K562 (cell line): ENCODE data around the gene GPR4. TPM values are rescaled to one million over a fixed set of nuclear protein-coding genes. Genes with fewer than 3 reads are reported as not detected.

Source experiments
- DACH1 ChIP-seq: fragments of 450-650 bp; IDR thresholded peaks from 2 replicates; pipeline ENCODE4 v1.6.1; 2018; ENCODE audit not compliant: partially characterized antibody
- ETV1 ChIP-seq: fragments of 450-650 bp; conservative IDR thresholded peaks from 2 replicates; pipeline ENCODE4 v1.6.1; 2016; ENCODE audit warnings: missing genetic modification characterization, control low read depth, low read depth, missing compliant biosample characterization
- FOXA3 ChIP-seq, 2 experiments: fragments of 450-650 bp in 1 of 2; sonication (generic) in 1 of 2; formaldehyde crosslinking; IDR thresholded peaks in 1 of 2; conservative IDR thresholded peaks in 1 of 2; 2 replicates each; pipeline versions ENCODE4 v1.4.0 to v1.8.0; 2020 to 2022; ENCODE audit warnings: mild to moderate bottlenecking in 2 of 2, missing genetic modification reagents in 1 of 2
- FOXM1 ChIP-seq, 2 experiments: fragments of 450-650 bp in 1 of 2; sonication (generic) in 1 of 2; formaldehyde crosslinking in 1 of 2; IDR thresholded peaks; 2 replicates each; pipeline versions ENCODE4 v1.6.1 to v1.9.0; 2017 to 2022; ENCODE audit warnings: low read depth in 2 of 2, mild to moderate bottlenecking in 2 of 2, missing genetic modification reagents in 1 of 2, moderate library complexity in 1 of 2
- GABPB1 ChIP-seq: sonication (generic); formaldehyde crosslinking; IDR thresholded peaks from 2 replicates; pipeline ENCODE4 v1.8.0; 2022; ENCODE audit warnings: mild to moderate bottlenecking, missing genetic modification reagents
- HIVEP1 ChIP-seq: fragments of 250-450 bp; sonication (Bioruptor Pico); IDR thresholded peaks from 2 replicates; pipeline ENCODE4 v1.4.0; 2020; ENCODE audit warnings: mild to moderate bottlenecking
- IRF1 ChIP-seq: sonication (generic); formaldehyde crosslinking; IDR thresholded peaks from 2 replicates; pipeline ENCODE4 v1.8.0; 2022; ENCODE audit warnings: missing genetic modification reagents, mild to moderate bottlenecking, borderline replicate concordance
- KDM5B ChIP-seq: fragments of 200-600 bp; sonication (generic); IDR thresholded peaks from 2 replicates; pipeline ENCODE4 v1.6.1; 2012; ENCODE audit warnings: low read depth, mild to moderate bottlenecking, moderate library complexity, low read length, control low read depth, inconsistent platforms; ENCODE audit not compliant: insufficient replicate concordance
- MECOM ChIP-seq: fragments of 250-450 bp; sonication (Bioruptor Pico); IDR thresholded peaks from 2 replicates; pipeline ENCODE4 v1.8.0; 2022; ENCODE audit warnings: inconsistent platforms
- MIER1 ChIP-seq: fragments of 450-650 bp; IDR thresholded peaks from 2 replicates; pipeline ENCODE4 v1.6.1; 2016; ENCODE audit warnings: antibody characterized with exemption, mild to moderate bottlenecking, low read depth
- MYC ChIP-seq, 2 experiments: fragments of 250-450 bp in 1 of 2; sonication (Bioruptor Pico) in 1 of 2; IDR thresholded peaks; 2 replicates each; pipeline versions ENCODE4 v1.5.1 to v1.6.1; 2012 to 2021; ENCODE audit warnings: low read depth in 2 of 2, borderline replicate concordance in 1 of 2, improper control_type of control experiment in 1 of 2, low read length in 1 of 2, mild to moderate bottlenecking in 1 of 2, moderate library complexity in 1 of 2
- SAP30 ChIP-seq: fragments of 200-600 bp; sonication (generic); IDR thresholded peaks from 2 replicates; pipeline ENCODE4 v1.6.1; 2012; ENCODE audit warnings: borderline replicate concordance, low read depth, mild to moderate bottlenecking, moderate library complexity, low read length, control low read depth, inconsistent platforms; ENCODE audit not compliant: insufficient read depth, poor library complexity, severe bottlenecking
- SLC30A9 ChIP-seq: fragments of 250-450 bp; sonication (Bioruptor Pico); IDR thresholded peaks from 2 replicates; pipeline ENCODE4 v1.8.0; 2022; ENCODE audit warnings: mild to moderate bottlenecking, moderate library complexity
- SMAD3 ChIP-seq: fragments of 450-650 bp; formaldehyde crosslinking; conservative IDR thresholded peaks from 2 replicates; pipeline ENCODE4 v1.4.0; 2020; ENCODE audit warnings: mild to moderate bottlenecking
- ZNF197 ChIP-seq: fragments of 200-800 bp; sonication (Bioruptor generic); IDR thresholded peaks from 2 replicates; pipeline ENCODE4 v1.6.1; 2016; ENCODE audit warnings: low read depth, missing genetic modification characterization, missing compliant biosample characterization
- ZNF408 ChIP-seq: fragments of 250-450 bp; sonication (Bioruptor Pico); IDR thresholded peaks from 2 replicates; pipeline ENCODE4 v1.4.0; 2020; ENCODE audit warnings: low read depth, mild to moderate bottlenecking, moderate library complexity
- ZNF449 ChIP-seq: fragments of 250-450 bp; sonication (Bioruptor Pico); IDR thresholded peaks from 2 replicates; pipeline ENCODE4 v1.8.0; 2022; ENCODE audit warnings: moderate library complexity, mild to moderate bottlenecking, inconsistent platforms
- ZNF518B ChIP-seq: fragments of 250-450 bp; sonication (Bioruptor Pico); IDR thresholded peaks from 2 replicates; pipeline ENCODE4 v1.5.0; 2021; ENCODE audit warnings: mild to moderate bottlenecking, moderate library complexity
- ZNF696 ChIP-seq: fragments of 250-450 bp; sonication (Bioruptor Pico); conservative IDR thresholded peaks from 2 replicates; pipeline ENCODE4 v1.4.0; 2020; ENCODE audit warnings: mild to moderate bottlenecking, moderate library complexity
- polyA plus RNA-seq, 8 experiments: library from polyadenylated mRNA; depleted of rRNA in 4 of 8; stranded (reverse) in 5 of 8; unstranded in 3 of 8; fragments of >200 nt; fragmentation: Nextera tagmentation in 2 of 8; fragmentation: Illumina TruSeq in 1 of 8; extraction: Ambion mirVana in 2 of 8; extraction: Trizol in 1 of 8; gene quantifications; 2 replicates each; pipeline versions ENCODE4 v1.2.1 to v1.2.3, GENCODE V29; 2011 to 2014; ENCODE audit warnings: inconsistent platforms in 1 of 8, missing spikeins in 1 of 8
- total RNA-seq, 7 experiments: library from RNA; depleted of rRNA in 6 of 7; stranded (reverse); fragments of >200 nt in 6 of 7; fragmentation: Illumina TruSeq in 2 of 7; extraction: Trizol in 2 of 7; gene quantifications; 2 replicates each; pipeline versions ENCODE4 v1.2.1 to v1.2.3, GENCODE V29; 2011 to 2021; ENCODE audit warnings: low replicate concordance in 1 of 7

The GPR4 gene
- total and polyA plus RNA-seq, 9 of the 15 experiments (the other 6 are each of a cell fraction or from before 2014, with no cell fraction given) = 0.03 to 0.09 (median 0.04) TPM; not detected in 5

GRCh38 chr19:45585158-45585577 is 16.8 kb downstream of the GPR4 start (continued):
- TF ChIP-seq ZNF518B (CRISPR knock-in tag) (no peak), IRF1 (CRISPR knock-in tag) (no peak), SLC30A9 (CRISPR knock-in tag) (no peak), HIVEP1 (CRISPR knock-in tag) (no peak), MYC (IDR thresholded peaks at IDR 0.05; ENCODE audit: low read depth, low read length) (no peak), MYC (CRISPR knock-in tag; IDR thresholded peaks at IDR 0.05; ENCODE audit: borderline replicate concordance, low read depth) (no peak), MIER1 (no peak), ETV1 (tag) (peak; percentile 52), FOXM1 (IDR thresholded peaks at IDR 0.05; ENCODE audit: low read depth) (0 out of 2 replicates have a peak, but pooled peaks have one; percentile 23), FOXM1 (CRISPR knock-in tag; IDR thresholded peaks at IDR 0.05; ENCODE audit: low read depth) (no peak), GABPB1 (CRISPR knock-in tag) (0 out of 2 replicates have a peak, but pooled peaks have one; percentile 5), KDM5B (no peak), ZNF696 (CRISPR knock-in tag) (no peak), DACH1 (peak; percentile 66), FOXA3 (CRISPR knock-in tag; conservative IDR thresholded peaks at IDR 0.05 in 1 of 2, IDR thresholded peaks at IDR 0.05 in 1 of 2) (0 out of 4 replicates have a peak, but pooled peaks of 1 of the 2 experiments have one; percentile 0), MECOM (no peak), SMAD3 (CRISPR knock-in tag) (0 out of 2 replicates have a peak, but pooled peaks have one; percentile 6), SAP30 (no peak), ZNF408 (CRISPR knock-in tag) (no peak), ZNF449 (CRISPR knock-in tag) (peak; percentile 58; the same call in 1 of the 2 replicates), ZNF197 (CRISPR knock-in tag) (no peak)
